Measurements from ENCODE around the gene LRMDA. TPM values are rescaled to one million over a fixed set of nuclear protein-coding genes. Genes with fewer than 3 reads are reported as not detected.

Gene LRMDA
- total and polyA plus RNA-seq, 2 of the 13 experiments (the other 11 are each of a cell fraction or from before 2014, with no cell fraction given): 13.4 to 22.0 TPM

- Histone ChIP-seq H3K9ac (ENCODE audit: insufficient read depth, low read depth, low read length) (no peak overlapping the region), H3K4me3 (replicated peaks in 1 of 3; ENCODE audit: insufficient read depth in 1 of 3, low read depth in 2 of 3, low read length in 3 of 3) (no peak overlapping the region), H3K27me3 (ENCODE audit: control insufficient read depth in 1 of 2, insufficient read depth in 2 of 2, low read length in 2 of 2) (no peaks in the 10 kb centered on the region), H3K4me1 (ENCODE audit: insufficient read depth, low read length) (no peaks in the 10 kb centered on the region), H2AFZ (ENCODE audit: low read length) (no peak overlapping the region), H3K27ac (ENCODE audit: extremely low read length, insufficient read depth, low read length) (no peak overlapping the region), H3K4me2 (ENCODE audit: low read depth, low read length) (no peak overlapping the region), H3K9me3 (ENCODE audit: low read length) (no peaks in the 10 kb centered on the region), H3K79me2 (ENCODE audit: insufficient read depth, low read length) (no peaks in the 10 kb centered on the region), H3K36me3 (replicated peaks in 1 of 2; ENCODE audit: control insufficient read depth in 1 of 2, insufficient read depth in 2 of 2, low read length in 2 of 2) (no peaks in the 10 kb centered on the region; a peak in 1 of 5 replicates), H4K20me1 (ENCODE audit: insufficient read depth, low read length) (no peaks in the 10 kb centered on the region)
- BruUV-seq (replicated peaks): no TSS peak
- CTCF ChIA-PET (ENCODE audit: low intra/inter-chr PET ratio, low total read pairs): no interaction called here
- TF ChIP-seq DMAP1 (CRISPR knock-in tag; IDR thresholded peaks at IDR 0.05) (no peak), ZNF841 (CRISPR knock-in tag; IDR thresholded peaks at IDR 0.05; ENCODE audit: borderline replicate concordance) (no peak), SMAD3 (CRISPR knock-in tag; IDR thresholded peaks at IDR 0.05) (no peak), ZHX1 (CRISPR knock-in tag; IDR thresholded peaks at IDR 0.05; ENCODE audit: low read depth) (no peak), HBP1 (CRISPR knock-in tag; IDR thresholded peaks at IDR 0.05; ENCODE audit: low read depth) (no peak), CEBPB (IDR thresholded peaks at IDR 0.05; ENCODE audit: borderline replicate concordance, low read depth, low read length) (no peak), HOXA5 (CRISPR knock-in tag; IDR thresholded peaks at IDR 0.05) (no peak), NFE2 (CRISPR knock-in tag; IDR thresholded peaks at IDR 0.05) (no peak), RFX3 (CRISPR knock-in tag; IDR thresholded peaks at IDR 0.05) (no peak), CCDC6 (CRISPR knock-in tag; IDR thresholded peaks at IDR 0.05) (no peak), ZNF414 (CRISPR knock-in tag; IDR thresholded peaks at IDR 0.05) (no peak), ZNF672 (CRISPR knock-in tag; IDR thresholded peaks at IDR 0.05) (no peak), TP53 (CRISPR knock-in tag; conservative IDR thresholded peaks at IDR 0.05) (no peak), KLF15 (CRISPR knock-in tag; IDR thresholded peaks at IDR 0.05; ENCODE audit: borderline replicate concordance) (no peak), STAT5B (CRISPR knock-in tag; IDR thresholded peaks at IDR 0.05) (no peak), ZNF205 (CRISPR knock-in tag; IDR thresholded peaks at IDR 0.05) (no peak), ZNF569 (CRISPR knock-in tag; IDR thresholded peaks at IDR 0.05; ENCODE audit: borderline replicate concordance) (no peak)
- POLR2A ChIA-PET: no interaction called here
- DNase-seq (ENCODE audit: low spot score) (no peak), ATAC-seq (no peak), FAIRE-seq (no peak)
- WGBS (ENCODE audit: low lambda C conversion rate): 98% methylated on average over 4 of the region's 4 CpGs
- in situ Hi-C loops (cut with HindIII; ENCODE audit: extremely low pct_ligation_motif_present, low pct_unique_long_range_greater_than_20kb): no loop called here
- intact Hi-C loops (cut with micrococcal nuclease; ENCODE audit: unreplicated experiment): no loop called here
Measured at GRCh38 chr10:76001019-76001418, 569.6 kb downstream of the LRMDA start.

Data from HepG2 (cell line).